ENCODE data around the gene RMND1. TPM values are rescaled to one million over a fixed set of nuclear protein-coding genes. Genes with fewer than 3 reads are reported as not detected.

RMND1 gene
- total RNA-seq, 2 experiments from 2014 or later = 6.5 to 7.5 TPM

- Histone ChIP-seq H3K4me3 (ENCODE audit: low read length) (no peak overlapping the region), H3K4me1 (ENCODE audit: insufficient read depth, low read length) (peaks cover 6% of the 10 kb centered on the region), H3K27ac (ENCODE audit: low read depth in 1 of 2, low read length in 2 of 2) (no peak overlapping the region), H3K27me3 (ENCODE audit: control insufficient read depth in 1 of 2, insufficient read depth in 2 of 2, low read length in 2 of 2) (no peaks in the 10 kb centered on the region), H3K36me3 (ENCODE audit: insufficient read depth, low read length) (peaks cover 22% of the 10 kb centered on the region), H3K9me3 (ENCODE audit: control insufficient read depth in 1 of 2, insufficient read depth in 1 of 2, low read length in 2 of 2) (no peaks in the 10 kb centered on the region)
- ATAC-seq (ENCODE audit: poor library complexity) (no peak), DNase-seq (no peak)
- no peaks in the 10 kb centered on the region for H3K9me3 Mint-ChIP-seq
- POLR2A ChIA-PET = interaction anchor here (1.3 kb wide), 1 partner anchor 8 kb away, joined by 4 read pairs; the partner anchor contains the start of gene RMND1
- no peak overlapping the region for H3K27ac Mint-ChIP-seq
- TF ChIP-seq, protein P1, sequence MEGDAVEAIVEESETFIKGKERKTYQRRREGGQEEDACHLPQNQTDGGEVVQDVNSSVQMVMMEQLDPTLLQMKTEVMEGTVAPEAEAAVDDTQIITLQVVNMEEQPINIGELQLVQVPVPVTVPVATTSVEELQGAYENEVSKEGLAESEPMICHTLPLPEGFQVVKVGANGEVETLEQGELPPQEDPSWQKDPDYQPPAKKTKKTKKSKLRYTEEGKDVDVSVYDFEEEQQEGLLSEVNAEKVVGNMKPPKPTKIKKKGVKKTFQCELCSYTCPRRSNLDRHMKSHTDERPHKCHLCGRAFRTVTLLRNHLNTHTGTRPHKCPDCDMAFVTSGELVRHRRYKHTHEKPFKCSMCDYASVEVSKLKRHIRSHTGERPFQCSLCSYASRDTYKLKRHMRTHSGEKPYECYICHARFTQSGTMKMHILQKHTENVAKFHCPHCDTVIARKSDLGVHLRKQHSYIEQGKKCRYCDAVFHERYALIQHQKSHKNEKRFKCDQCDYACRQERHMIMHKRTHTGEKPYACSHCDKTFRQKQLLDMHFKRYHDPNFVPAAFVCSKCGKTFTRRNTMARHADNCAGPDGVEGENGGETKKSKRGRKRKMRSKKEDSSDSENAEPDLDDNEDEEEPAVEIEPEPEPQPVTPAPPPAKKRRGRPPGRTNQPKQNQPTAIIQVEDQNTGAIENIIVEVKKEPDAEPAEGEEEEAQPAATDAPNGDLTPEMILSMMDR (IDR thresholded peaks at IDR 0.05) = no peak
- CTCF ChIA-PET = no interaction called here
- peaks cover 20% of the 10 kb centered on the region for H3K36me3 Mint-ChIP-seq (ENCODE audit: low read depth)
- no peaks in the 10 kb centered on the region for H3K27me3 Mint-ChIP-seq
- no peak overlapping the region for H3K4me3 Mint-ChIP-seq
- peaks cover 55% of the 10 kb centered on the region for H3K4me1 Mint-ChIP-seq (ENCODE audit: low read depth)
- intact Hi-C loops (cut with DNase I, micrococcal nuclease) = loop anchor here in 1 of 2 experiments (10.0 kb wide), 1 partner anchor 681 kb away; no protein-coding TSS in a partner anchor
Observed at GRCh38 chr6:151443454-151443853, 8.5 kb downstream of the RMND1 start.

- no peaks in the 10 kb centered on the region for H3K9me3 ChIP-seq (ENCODE audit: control insufficient read depth in 1 of 2, insufficient read depth in 1 of 2, low read length in 2 of 2)
- H3K27me3 Mint-ChIP-seq = no peaks in the 10 kb centered on the region
- H3K4me1 ChIP-seq (ENCODE audit: insufficient read depth, low read length) = peaks cover 6% of the 10 kb centered on the region
- ChIA-PET CTCF (interaction anchor here (1.2 to 2.7 kb wide), 2 partner anchors 10 to 37 kb away, joined by 3 to 11 read pairs; partner anchors contain the start of gene RMND1), POLR2A (interaction anchor here (1.1 to 2.2 kb wide), 3 partner anchors 9 to 53 kb away, joined by 3 to 7 read pairs (median 4); partner anchors contain the start of gene RMND1)
- no peaks in the 10 kb centered on the region for H3K27me3 ChIP-seq (ENCODE audit: control insufficient read depth in 1 of 2, insufficient read depth in 2 of 2, low read length in 2 of 2)
- H3K36me3 ChIP-seq (ENCODE audit: insufficient read depth, low read length) = peaks cover 22% of the 10 kb centered on the region
- intact Hi-C loops (cut with DNase I, micrococcal nuclease) = loop anchor here in 1 of 2 experiments (10.0 kb wide), 1 partner anchor 682 kb away; no protein-coding TSS in a partner anchor
- H3K27ac Mint-ChIP-seq = no peak overlapping the region
- peaks cover 24% of the 10 kb centered on the region for H3K36me3 Mint-ChIP-seq (ENCODE audit: low read depth)
- DNase-seq (no peak), ATAC-seq (ENCODE audit: poor library complexity) (no peak)
- no peaks in the 10 kb centered on the region for H3K9me3 Mint-ChIP-seq
- no peak overlapping the region for H3K4me3 Mint-ChIP-seq
- TF ChIP-seq, protein P1 (IDR thresholded peaks at IDR 0.05) = no peak
- H3K4me3 ChIP-seq (ENCODE audit: low read length) = no peak overlapping the region
- peaks cover 57% of the 10 kb centered on the region for H3K4me1 Mint-ChIP-seq (ENCODE audit: low read depth)
- no peak overlapping the region for H3K27ac ChIP-seq (ENCODE audit: low read depth in 1 of 2, low read length in 2 of 2)
Observed at GRCh38 chr6:151442371-151442770, 9.6 kb downstream of the RMND1 start.

DNA sequence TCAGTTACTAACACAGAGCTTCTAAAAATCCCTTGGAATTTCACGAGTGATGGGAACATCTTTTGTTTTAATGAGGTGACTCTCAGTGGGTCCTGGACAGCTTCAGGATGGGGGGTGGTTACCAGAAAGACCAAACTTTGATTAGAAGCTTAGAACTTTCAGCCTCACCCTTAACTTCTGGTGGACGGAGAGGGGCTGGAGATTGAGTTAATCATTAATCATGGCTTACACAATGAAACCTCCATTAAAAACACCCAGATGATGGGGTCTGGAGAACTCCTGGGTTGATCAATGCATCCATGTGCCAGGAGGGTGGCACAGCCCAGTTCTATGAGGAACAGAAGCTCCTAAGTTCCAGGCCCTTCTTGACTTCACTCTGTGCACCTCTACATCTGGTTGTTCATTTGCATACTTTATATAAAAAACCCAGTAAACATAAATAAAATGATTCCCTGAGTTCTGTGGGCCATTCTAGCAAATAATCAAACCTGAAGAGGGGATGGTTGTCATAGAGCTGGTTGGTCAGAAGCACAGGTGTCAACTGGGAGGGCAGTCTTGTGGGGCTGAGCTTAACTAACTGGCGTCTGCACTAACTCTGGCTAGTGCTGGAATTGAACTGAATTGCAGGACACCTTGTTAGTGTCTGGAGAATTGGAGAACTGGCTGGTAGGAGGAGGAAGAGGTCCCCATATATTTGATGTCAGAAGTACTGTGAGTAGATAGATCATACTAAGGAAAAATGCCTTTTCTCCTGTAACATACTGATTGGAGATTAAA is 10.3 kb downstream of the RMND1 start:
- no peak overlapping the region for H3K4me3 ChIP-seq (ENCODE audit: low read length)
- POLR2A ChIA-PET = interaction anchor here (1.1 to 2.2 kb wide), 3 partner anchors 10 to 52 kb away, joined by 3 to 11 read pairs (median 7); partner anchors contain the start of gene RMND1
- Mint-ChIP-seq H3K27me3 (no peaks in the 10 kb centered on the region), H3K4me3 (no peak overlapping the region), H3K36me3 (ENCODE audit: low read depth) (peaks cover 23% of the 10 kb centered on the region), H3K9me3 (no peaks in the 10 kb centered on the region), H3K27ac (no peak overlapping the region), H3K4me1 (ENCODE audit: low read depth) (peaks cover 55% of the 10 kb centered on the region)
- CTCF ChIA-PET = interaction anchor here (0.6 to 2.7 kb wide), 6 partner anchors 11 to 46 kb away, joined by 3 to 11 read pairs (median 4); partner anchors contain the start of gene RMND1
- ATAC-seq (ENCODE audit: poor library complexity) = no peak
- no peaks in the 10 kb centered on the region for H3K27me3 ChIP-seq (ENCODE audit: control insufficient read depth in 1 of 2, insufficient read depth in 2 of 2, low read length in 2 of 2)
- DNase-seq = no peak
- H3K27ac ChIP-seq (ENCODE audit: low read depth in 1 of 2, low read length in 2 of 2) = no peak overlapping the region
- H3K4me1 ChIP-seq (ENCODE audit: insufficient read depth, low read length) = peaks cover 6% of the 10 kb centered on the region
- H3K36me3 ChIP-seq (ENCODE audit: insufficient read depth, low read length) = peaks cover 20% of the 10 kb centered on the region
- intact Hi-C loops (cut with DNase I, micrococcal nuclease) = loop anchor here (1.0 to 10.0 kb wide), 3 partner anchors 35 to 827 kb away; no protein-coding TSS in a partner anchor
- TF ChIP-seq, protein P1 (IDR thresholded peaks at IDR 0.05) = no peak
- H3K9me3 ChIP-seq (ENCODE audit: control insufficient read depth in 1 of 2, insufficient read depth in 1 of 2, low read length in 2 of 2) = no peaks in the 10 kb centered on the region
